ACHN (cell line): ENCODE measurements around the gene SAMD4A.

Experiments used
- DNase-seq: peaks from one replicate; pipeline ENCODE4 v3.0.0-alpha.2; 2015
- in situ Hi-C: cut with HindIII; loops from 2 replicates; pipeline ENCODE4 v1.10.0; 2017; ENCODE audit warnings: low sequenced_read_pairs, low pct_ligation_motif_present, low pct_unique_long_range_greater_than_20kb

Gene SAMD4A

GRCh38 chr14:54687750-54688119, 120.8 kb downstream of the SAMD4A start:
- in situ Hi-C loops = no loop called here
- no peak for DNase-seq

GRCh38 chr14:54688229-54688628, 121.3 kb downstream of the SAMD4A start:
- in situ Hi-C loops = no loop called here
- no peak for DNase-seq

- no peak for DNase-seq
- in situ Hi-C loops = no loop called here
Measured at GRCh38 chr14:54689928-54690327, 123.0 kb downstream of the SAMD4A start.

- in situ Hi-C loops = no loop called here
Measured at GRCh38 chr14:54690887-54691286, 124.0 kb downstream of the SAMD4A start.

GRCh38 chr14:54691525-54692283, 124.8 kb downstream of the SAMD4A start:
- DNase-seq = peak; percentile 69
- in situ Hi-C loops = no loop called here

More at GRCh38 chr14:54690887-54691286, 124.0 kb downstream of the SAMD4A start:
- DNase-seq = no peak

- in situ Hi-C loops = no loop called here
- DNase-seq = no peak
Measured at GRCh38 chr14:54692284-54692772, 125.4 kb downstream of the SAMD4A start.

GRCh38 chr14:54693761-54694160, 126.8 kb downstream of the SAMD4A start:
- in situ Hi-C loops = no loop called here

GRCh38 chr14:54695196-54695595, 128.3 kb downstream of the SAMD4A start:
- in situ Hi-C loops = no loop called here
- no peak for DNase-seq

More at GRCh38 chr14:54693761-54694160, 126.8 kb downstream of the SAMD4A start:
- DNase-seq = no peak

GRCh38 chr14:54697001-54697400, 130.1 kb downstream of the SAMD4A start:
- DNase-seq = no peak
- in situ Hi-C loops = no loop called here

GRCh38 chr14:54697803-54698202, 130.9 kb downstream of the SAMD4A start:
- in situ Hi-C loops = no loop called here
- DNase-seq = no peak

- no peak for DNase-seq
- in situ Hi-C loops = no loop called here
Measured at GRCh38 chr14:54698501-54698900, 131.6 kb downstream of the SAMD4A start.

GRCh38 chr14:54698966-54699530, 132.1 kb downstream of the SAMD4A start:
- no peak for DNase-seq
- in situ Hi-C loops = no loop called here

- in situ Hi-C loops = no loop called here
- no peak for DNase-seq
Measured at GRCh38 chr14:54699735-54700134, 132.8 kb downstream of the SAMD4A start.

GRCh38 chr14:54700717-54701116, 133.8 kb downstream of the SAMD4A start:
- DNase-seq = no peak
- in situ Hi-C loops = no loop called here

- in situ Hi-C loops = no loop called here
- no peak for DNase-seq
Measured at GRCh38 chr14:54702014-54702491, 135.1 kb downstream of the SAMD4A start.

- no peak for DNase-seq
- in situ Hi-C loops = no loop called here
Measured at GRCh38 chr14:54702492-54702891, 135.6 kb downstream of the SAMD4A start.

GRCh38 chr14:54703082-54703481, 136.2 kb downstream of the SAMD4A start:
- in situ Hi-C loops = no loop called here
- no peak for DNase-seq

GRCh38 chr14:54703724-54704123, 136.8 kb downstream of the SAMD4A start:
- DNase-seq = no peak
- in situ Hi-C loops = no loop called here

GRCh38 chr14:54704768-54705167, 137.8 kb downstream of the SAMD4A start:
- in situ Hi-C loops = no loop called here

GRCh38 chr14:54706769-54707168, 139.8 kb downstream of the SAMD4A start:
- in situ Hi-C loops = no loop called here
- DNase-seq = no peak

More at GRCh38 chr14:54704768-54705167, 137.8 kb downstream of the SAMD4A start:
- DNase-seq = no peak
